ENCODE results near the gene EGFL7. TPM values are rescaled to one million over a fixed set of nuclear protein-coding genes. Genes with fewer than 3 reads are reported as not detected.
A peak's percentile ranks its signal among the peaks of the same experiment; 100 is the strongest.
"Not testable (repeated sequence)": the region's sequence is repeated elsewhere in the genome, so short reads cannot be mapped to it uniquely, and the experiment has no call there.

Gene EGFL7
- total and polyA plus RNA-seq, 10 donors: 132 to 522 (median 187) TPM

DNA sequence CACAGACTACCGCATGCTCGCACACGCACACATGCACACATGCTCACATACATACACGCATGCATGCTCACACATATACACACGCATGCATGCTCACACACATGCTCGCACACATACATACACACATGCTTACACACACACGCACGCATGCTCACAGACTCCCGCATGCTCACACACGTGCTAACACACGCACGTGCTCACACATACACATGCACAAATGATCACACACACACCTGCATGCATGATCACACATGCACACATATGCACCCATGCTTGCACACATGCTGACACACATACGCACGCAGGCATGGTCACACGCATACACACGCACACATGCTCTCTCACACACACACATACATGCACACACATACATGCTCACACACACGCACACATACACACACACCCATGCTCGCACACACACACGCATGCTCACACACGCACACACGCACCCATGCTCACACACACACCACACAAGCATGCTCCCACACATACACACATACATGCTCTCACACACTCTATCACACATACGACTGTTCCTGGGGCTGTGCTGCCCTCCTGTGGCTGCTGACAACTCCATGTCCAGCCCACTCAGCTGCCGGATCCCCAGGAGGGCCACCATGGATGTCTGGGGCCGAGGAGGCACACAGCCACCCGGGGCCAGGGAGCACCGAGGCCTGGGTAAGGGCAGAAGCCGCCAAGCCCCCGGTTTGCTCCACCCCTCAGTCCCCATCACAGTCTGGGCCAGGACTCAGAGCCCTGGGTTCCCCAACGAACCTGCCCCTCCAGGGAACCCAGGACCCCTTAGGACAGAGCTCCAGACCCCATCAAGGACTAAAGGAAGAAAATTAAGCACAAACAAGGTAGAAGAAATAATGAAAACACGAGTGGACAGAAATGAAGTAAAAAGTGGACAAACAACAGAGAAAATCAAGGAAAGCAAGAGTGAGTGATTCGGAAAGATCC is 31.4 kb upstream of the EGFL7 start:
- H3K27ac ChIP-seq: peak overlapping the region in 1 of 8 donors; percentile 21
- TF ChIP-seq POLR2A (IDR thresholded peaks at IDR 0.05) (peak in 1 of 3 donors; percentile 14), POLR2AphosphoS5 (IDR thresholded peaks at IDR 0.05) (peak; percentile 42 to 65 (median 54))
- TF ChIP-seq, protein P1, sequence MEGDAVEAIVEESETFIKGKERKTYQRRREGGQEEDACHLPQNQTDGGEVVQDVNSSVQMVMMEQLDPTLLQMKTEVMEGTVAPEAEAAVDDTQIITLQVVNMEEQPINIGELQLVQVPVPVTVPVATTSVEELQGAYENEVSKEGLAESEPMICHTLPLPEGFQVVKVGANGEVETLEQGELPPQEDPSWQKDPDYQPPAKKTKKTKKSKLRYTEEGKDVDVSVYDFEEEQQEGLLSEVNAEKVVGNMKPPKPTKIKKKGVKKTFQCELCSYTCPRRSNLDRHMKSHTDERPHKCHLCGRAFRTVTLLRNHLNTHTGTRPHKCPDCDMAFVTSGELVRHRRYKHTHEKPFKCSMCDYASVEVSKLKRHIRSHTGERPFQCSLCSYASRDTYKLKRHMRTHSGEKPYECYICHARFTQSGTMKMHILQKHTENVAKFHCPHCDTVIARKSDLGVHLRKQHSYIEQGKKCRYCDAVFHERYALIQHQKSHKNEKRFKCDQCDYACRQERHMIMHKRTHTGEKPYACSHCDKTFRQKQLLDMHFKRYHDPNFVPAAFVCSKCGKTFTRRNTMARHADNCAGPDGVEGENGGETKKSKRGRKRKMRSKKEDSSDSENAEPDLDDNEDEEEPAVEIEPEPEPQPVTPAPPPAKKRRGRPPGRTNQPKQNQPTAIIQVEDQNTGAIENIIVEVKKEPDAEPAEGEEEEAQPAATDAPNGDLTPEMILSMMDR (IDR thresholded peaks at IDR 0.05 in 8 of 11, conservative IDR thresholded peaks at IDR 0.05 in 3 of 11): peak; percentile 80 to 99 (median 93)
- peaks cover 0 to 50% (median 4%) of the 10 kb centered on the region in 7 donors for H3K27me3 ChIP-seq (replicated peaks in 1 of 7)
- no peaks in the 10 kb centered on the region for H3K9me3 ChIP-seq
- no peak overlapping the region for H3K4me3 ChIP-seq
- peaks cover 7 to 69% (median 42%) of the 10 kb centered on the region in 6 donors for H3K4me1 ChIP-seq
- intact Hi-C loops (cut with DNase I; ENCODE audit: low total_unique reads): loop anchor here (2.0 kb wide), 1 partner anchor 143 kb away; no protein-coding TSS in a partner anchor
- WGBS, 5 donors: 51 to 58% (median 54%) methylated on average over 29 to 31 of the region's 31 CpGs
- peak; percentile 92 for DNase-seq
- no peaks in the 10 kb centered on the region for H3K36me3 ChIP-seq

DNA sequence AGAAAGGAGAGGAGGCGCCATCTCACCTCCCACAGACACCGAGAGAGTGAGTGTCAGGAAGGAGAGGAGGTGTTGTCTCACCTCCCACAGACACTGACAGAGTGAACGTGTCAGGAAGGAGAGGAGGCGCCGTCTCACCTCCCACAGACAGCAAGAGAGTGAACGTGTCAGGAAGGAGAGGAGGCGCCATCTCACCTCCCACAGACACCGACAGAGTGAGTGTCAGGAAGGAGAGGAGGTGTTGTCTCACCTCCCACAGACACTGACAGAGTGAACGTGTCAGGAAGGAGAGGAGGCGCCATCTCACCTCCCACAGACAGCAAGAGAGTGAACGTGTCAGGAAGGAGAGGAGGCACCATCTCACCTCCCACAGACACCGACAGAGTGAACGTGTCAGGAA is 30.6 kb upstream of the EGFL7 start:
- H3K27me3 ChIP-seq (replicated peaks in 1 of 7): peaks cover 0 to 43% (median 4%) of the 10 kb centered on the region in 7 donors
- intact Hi-C loops (cut with DNase I; ENCODE audit: low total_unique reads); H3K27ac ChIP-seq; DNase-seq; H3K4me3 ChIP-seq; H3K9me3 ChIP-seq; H3K36me3 ChIP-seq: not testable (repeated sequence)
- 30 to 46% (median 40%) methylated on average over 8 to 13 of the region's 13 CpGs for WGBS, 5 donors
- H3K4me1 ChIP-seq: peaks cover 7 to 62% (median 39%) of the 10 kb centered on the region in 6 donors

DNA sequence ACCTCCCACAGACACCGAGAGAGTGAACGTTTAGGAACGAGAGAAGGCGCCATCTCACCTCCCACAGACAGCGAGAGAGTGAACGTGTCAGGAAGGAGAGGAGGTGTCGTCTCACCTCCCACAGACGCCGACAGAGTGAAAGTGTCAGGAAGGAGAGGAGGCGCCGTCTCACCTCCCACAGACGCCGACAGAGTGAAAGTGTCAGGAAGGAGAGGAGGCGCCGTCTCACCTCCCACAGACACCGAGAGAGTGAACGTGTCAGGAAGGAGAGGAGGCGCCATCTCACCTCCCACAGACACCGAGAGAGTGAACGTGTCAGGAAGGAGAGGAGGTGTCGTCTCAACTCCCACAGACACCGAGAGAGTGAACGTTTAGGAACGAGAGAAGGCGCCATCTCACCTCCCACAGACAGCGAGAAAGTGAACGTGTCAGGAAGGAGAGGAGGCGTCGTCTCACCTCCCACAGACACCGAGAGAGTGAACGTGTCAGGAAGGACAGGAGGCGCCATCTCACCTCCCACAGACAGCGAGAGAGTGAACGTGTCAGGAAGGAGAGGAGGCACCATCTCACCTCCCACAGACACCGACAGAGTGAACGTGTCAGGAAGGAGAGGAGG is 30.1 kb upstream of the EGFL7 start:
- not testable (repeated sequence) for H3K9me3 ChIP-seq
- WGBS, 5 donors: 58 to 69% (median 64%) methylated on average over 32 to 36 of the region's 36 CpGs

DNA sequence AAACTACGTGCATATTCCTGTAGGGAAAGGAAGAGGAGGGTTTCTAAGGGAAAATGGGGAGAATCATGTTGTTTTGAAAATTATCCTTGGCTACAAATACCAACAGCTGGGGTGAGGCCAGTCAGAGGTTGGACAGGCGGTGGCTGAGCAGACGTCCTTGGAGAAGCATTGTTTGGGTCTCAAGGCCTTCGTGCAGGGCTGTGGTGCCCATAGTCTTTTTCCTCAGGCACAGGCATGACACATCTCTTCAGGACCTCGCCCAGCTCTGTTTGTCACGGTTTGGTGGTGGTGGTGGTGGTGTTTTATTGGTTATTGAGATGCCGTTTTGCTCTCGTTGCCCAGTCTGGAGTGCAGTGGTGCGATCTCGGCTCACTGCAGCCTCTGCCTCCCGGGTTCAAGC is 27.8 kb upstream of the EGFL7 start:
- Histone ChIP-seq H3K27ac (peak overlapping the region in 7 of 8 donors; percentile 42 to 85 (median 76)), H3K27me3 (replicated peaks in 1 of 7) (peaks cover 0 to 15% (median 0%) of the 10 kb centered on the region in 7 donors), H3K4me1 (peaks cover 7 to 51% (median 24%) of the 10 kb centered on the region in 6 donors), H3K36me3 (no peaks in the 10 kb centered on the region), H3K4me3 (no peak overlapping the region), H3K9me3 (no peaks in the 10 kb centered on the region)
- 69 to 82% (median 71%) methylated on average over 11 of the region's 11 CpGs for WGBS, 5 donors
- TF ChIP-seq POLR2AphosphoS5 (IDR thresholded peaks at IDR 0.05): peak in 2 of 3 donors; percentile 65 to 70
- TF ChIP-seq, protein P1 (IDR thresholded peaks at IDR 0.05 in 8 of 11, conservative IDR thresholded peaks at IDR 0.05 in 3 of 11): no peak
- DNase-seq: no peak
- intact Hi-C loops (cut with DNase I; ENCODE audit: low total_unique reads): no loop called here

More for the DNA sequence above, 30.1 kb upstream of the EGFL7 start:
- H3K36me3 ChIP-seq; intact Hi-C loops (cut with DNase I; ENCODE audit: low total_unique reads); H3K4me3 ChIP-seq; DNase-seq; H3K27ac ChIP-seq: not testable (repeated sequence)
- Histone ChIP-seq H3K27me3 (replicated peaks in 1 of 7) (peaks cover 0 to 38% (median 2%) of the 10 kb centered on the region in 7 donors), H3K4me1 (peaks cover 7 to 61% (median 36%) of the 10 kb centered on the region in 6 donors)
